ENCODE results near the gene CATSPER1.

DNA sequence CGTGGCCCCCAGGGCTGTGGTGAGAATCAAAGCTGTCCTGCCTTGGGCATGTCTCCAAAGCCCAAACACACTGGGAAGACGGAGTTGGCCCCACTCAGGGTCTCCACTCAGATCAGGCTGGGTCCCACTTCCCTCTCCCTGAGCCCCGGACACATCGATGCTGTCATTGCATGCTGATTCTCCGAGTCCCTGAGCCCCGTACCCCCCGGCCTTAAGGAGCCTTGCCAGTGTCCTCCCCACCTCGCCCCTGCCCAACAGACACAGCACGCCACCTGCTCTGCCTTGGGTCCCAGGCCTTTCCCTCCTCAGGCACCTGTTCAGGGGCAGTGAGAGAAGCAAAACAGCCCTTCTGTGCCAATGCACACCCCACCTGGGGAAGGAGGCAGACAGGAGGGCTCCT lies 38.9 kb downstream of the CATSPER1 start:
- TF ChIP-seq GATA2 (IDR thresholded peaks at IDR 0.05; ENCODE audit: low read depth, low read length) (no peak), GATA3 (IDR thresholded peaks at IDR 0.05; ENCODE audit: low read depth, low read length) (no peak)

Data from SH-SY5Y (cell line).